ENCODE data around the gene MCM3AP.

GRCh38 chr21:46266946-46267345 lies 18.5 kb downstream of the MCM3AP start:
- TF ChIP-seq ZNF274 (IDR thresholded peaks at IDR 0.05; ENCODE audit: low read depth, low read length) (no peak), SUZ12 (IDR thresholded peaks at IDR 0.05; ENCODE audit: extremely low read depth, insufficient read depth, insufficient read length) (no peak), YY1 (IDR thresholded peaks at IDR 0.05; ENCODE audit: insufficient read depth, insufficient read length) (no peak)

Data from NT2/D1 (cell line).